ENCODE measurements around the gene ALOX12B. TPM values are rescaled to one million over a fixed set of nuclear protein-coding genes. Genes with fewer than 3 reads are reported as not detected.

The ALOX12B gene
- total RNA-seq, 4 donors from 2014 or later, result 0.83 TPM; not detected in 3

DNA sequence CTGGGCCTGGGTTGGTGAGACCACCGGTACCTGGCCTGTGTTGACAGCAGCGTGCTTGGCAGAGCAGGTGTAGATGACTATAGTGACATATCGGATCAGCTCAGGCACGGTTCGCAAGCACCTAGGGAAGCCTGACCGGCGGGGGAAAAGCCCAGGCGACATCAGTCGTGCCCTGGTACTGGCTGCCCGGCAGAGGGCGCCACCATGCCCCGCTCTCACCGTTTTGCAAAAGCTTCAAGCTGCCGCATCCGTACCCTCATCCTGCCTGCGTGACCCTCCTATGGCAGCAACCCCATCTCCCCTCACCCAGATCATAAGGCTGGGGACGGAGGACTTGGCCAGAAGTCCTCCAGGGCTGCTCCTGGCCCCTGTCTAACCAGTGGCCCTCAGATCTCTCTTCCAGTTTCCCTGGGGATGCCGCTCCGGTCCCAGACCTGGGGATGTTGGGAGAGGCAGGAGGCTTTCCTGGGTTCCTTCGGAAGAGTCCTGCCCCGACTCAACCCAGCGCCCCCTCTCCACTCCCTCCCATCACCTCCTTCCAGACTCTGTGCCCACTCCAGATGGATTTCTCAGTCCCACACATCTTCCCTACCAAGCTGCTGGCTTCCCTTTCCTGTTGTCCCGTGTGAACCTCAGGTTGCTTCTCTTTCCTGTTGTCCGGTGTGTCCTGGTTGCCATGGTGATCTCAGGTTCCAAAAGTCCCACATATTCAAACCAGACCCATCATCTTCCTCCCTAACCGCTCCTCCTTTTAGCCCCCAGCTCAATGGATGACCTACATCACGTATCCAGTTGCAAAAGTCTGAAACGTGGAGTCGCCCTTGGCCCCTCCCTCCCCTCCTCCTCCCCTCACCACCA lies 13.7 kb downstream of the ALOX12B start:
- Histone ChIP-seq H3K27me3 (peaks cover 0 to 27% of the 10 kb centered on the region in 2 donors), H3K36me3 (no peaks in the 10 kb centered on the region), H3K4me3 (peak overlapping the region in 3 of 4 donors; percentile 6 to 35 (median 33)), H3K9me3 (no peaks in the 10 kb centered on the region), H3K27ac (no peak overlapping the region), H3K4me1 (peaks cover 9 to 34% (median 14%) of the 10 kb centered on the region in 4 donors)
- DNase-seq, result peak; percentile 61 to 87 (median 85)
- TF ChIP-seq, protein P1, sequence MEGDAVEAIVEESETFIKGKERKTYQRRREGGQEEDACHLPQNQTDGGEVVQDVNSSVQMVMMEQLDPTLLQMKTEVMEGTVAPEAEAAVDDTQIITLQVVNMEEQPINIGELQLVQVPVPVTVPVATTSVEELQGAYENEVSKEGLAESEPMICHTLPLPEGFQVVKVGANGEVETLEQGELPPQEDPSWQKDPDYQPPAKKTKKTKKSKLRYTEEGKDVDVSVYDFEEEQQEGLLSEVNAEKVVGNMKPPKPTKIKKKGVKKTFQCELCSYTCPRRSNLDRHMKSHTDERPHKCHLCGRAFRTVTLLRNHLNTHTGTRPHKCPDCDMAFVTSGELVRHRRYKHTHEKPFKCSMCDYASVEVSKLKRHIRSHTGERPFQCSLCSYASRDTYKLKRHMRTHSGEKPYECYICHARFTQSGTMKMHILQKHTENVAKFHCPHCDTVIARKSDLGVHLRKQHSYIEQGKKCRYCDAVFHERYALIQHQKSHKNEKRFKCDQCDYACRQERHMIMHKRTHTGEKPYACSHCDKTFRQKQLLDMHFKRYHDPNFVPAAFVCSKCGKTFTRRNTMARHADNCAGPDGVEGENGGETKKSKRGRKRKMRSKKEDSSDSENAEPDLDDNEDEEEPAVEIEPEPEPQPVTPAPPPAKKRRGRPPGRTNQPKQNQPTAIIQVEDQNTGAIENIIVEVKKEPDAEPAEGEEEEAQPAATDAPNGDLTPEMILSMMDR (IDR thresholded peaks at IDR 0.05), result peak; percentile 67 to 92 (median 82)
- no peak for TF ChIP-seq POLR2A (IDR thresholded peaks at IDR 0.05)

DNA sequence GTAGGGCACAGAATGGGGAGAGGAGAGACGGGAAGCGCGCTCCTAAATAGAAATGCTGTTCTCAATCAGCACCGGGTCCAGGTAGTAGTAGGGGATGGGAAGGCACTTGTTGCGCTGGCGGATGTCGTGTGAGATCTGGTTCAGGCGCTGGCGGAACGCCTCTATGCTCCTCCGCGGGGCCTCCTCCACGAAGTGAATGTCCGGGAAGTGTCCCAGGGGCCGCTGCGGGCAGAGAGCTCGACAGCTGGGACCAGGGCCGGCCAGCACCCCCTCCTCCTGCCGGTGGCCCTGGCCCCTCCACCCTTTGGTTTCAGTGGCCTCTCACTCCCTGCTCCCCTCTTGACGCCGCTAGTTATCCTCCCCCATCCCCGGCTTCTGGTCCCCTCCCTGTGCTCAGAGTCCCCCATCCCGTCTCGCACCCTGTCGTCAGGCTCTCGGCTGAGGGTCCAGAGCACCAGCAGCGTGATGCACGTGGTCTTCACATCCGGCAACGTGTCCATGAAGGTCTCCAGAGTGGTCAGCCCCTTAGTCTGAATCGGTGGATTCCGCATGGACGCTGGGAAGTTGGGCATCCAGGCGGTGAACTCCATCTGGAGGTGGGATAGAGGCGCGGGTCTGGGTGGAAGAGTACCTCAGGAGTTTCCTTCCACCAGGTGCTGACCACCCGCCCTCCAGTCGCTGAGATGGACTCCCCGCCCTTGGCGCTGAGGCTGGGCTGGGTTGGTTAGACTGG lies 14.6 kb downstream of the ALOX12B start:
- no peak for TF ChIP-seq POLR2A (IDR thresholded peaks at IDR 0.05)
- TF ChIP-seq, protein P1 (IDR thresholded peaks at IDR 0.05), result no peak
- peaks cover 0 to 27% of the 10 kb centered on the region in 2 donors for H3K27me3 ChIP-seq
- peak in 2 of 3 donors; percentile 50 to 64 for DNase-seq
- H3K27ac ChIP-seq, result no peak overlapping the region
- H3K36me3 ChIP-seq, result no peaks in the 10 kb centered on the region
- peak overlapping the region; percentile 6 to 35 (median 23) for H3K4me3 ChIP-seq
- H3K4me1 ChIP-seq, result peaks cover 9 to 41% (median 14%) of the 10 kb centered on the region in 4 donors
- H3K9me3 ChIP-seq, result no peaks in the 10 kb centered on the region

DNA sequence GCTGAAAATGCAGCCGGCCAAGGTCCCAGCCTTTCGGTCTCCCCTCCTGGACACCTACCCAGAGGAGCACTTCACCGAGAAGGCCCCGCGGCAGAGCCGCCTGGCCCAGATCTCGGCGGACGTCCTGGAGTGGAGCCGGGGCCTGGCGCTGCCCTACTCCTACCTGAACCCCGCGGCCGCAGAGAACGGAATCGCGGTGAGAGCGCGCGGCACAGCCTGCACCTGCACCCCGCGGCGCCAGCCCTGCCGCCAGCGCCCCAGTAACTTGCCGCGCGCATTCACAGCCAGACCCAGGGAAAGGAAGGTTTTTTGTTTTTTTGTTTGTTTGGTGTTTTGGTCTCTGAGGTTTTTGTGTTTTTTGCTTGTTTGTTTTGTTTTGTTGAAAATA lies 15.2 kb downstream of the ALOX12B start:
- TF ChIP-seq, protein P1 (IDR thresholded peaks at IDR 0.05), result no peak
- TF ChIP-seq POLR2A (IDR thresholded peaks at IDR 0.05), result no peak
- H3K4me1 ChIP-seq, result peaks cover 9 to 41% (median 14%) of the 10 kb centered on the region in 4 donors
- H3K4me3 ChIP-seq, result peak overlapping the region in 2 of 4 donors; percentile 33 to 35
- H3K36me3 ChIP-seq, result no peaks in the 10 kb centered on the region
- H3K9me3 ChIP-seq, result no peaks in the 10 kb centered on the region
- DNase-seq, result peak in 1 of 3 donors; percentile 50
- peaks cover 0 to 27% of the 10 kb centered on the region in 2 donors for H3K27me3 ChIP-seq
- H3K27ac ChIP-seq, result no peak overlapping the region

DNA sequence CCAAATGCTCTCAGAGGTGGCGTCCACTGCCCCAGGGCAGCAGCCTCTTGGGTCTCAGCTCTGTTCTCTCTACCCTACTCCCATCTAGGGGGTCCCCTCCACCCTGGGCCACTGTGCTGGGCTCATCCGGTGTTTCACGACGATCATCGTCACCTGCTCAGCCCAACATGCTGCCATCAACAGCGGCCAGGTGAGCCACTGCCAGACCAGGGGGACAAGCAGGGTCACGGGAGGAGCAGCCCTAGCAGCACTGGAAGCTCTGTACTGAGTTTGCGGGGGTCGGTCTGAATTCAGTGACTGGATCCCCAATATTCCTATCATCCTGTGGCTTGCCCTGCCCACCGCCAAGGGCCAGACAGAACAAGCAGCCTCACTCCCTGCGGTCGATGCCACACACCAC lies 16.0 kb downstream of the ALOX12B start:
- H3K27me3 ChIP-seq, result peaks cover 0 to 27% of the 10 kb centered on the region in 2 donors
- no peaks in the 10 kb centered on the region for H3K36me3 ChIP-seq
- H3K9me3 ChIP-seq, result no peaks in the 10 kb centered on the region
- DNase-seq, result no peak
- TF ChIP-seq, protein P1 (IDR thresholded peaks at IDR 0.05), result no peak
- TF ChIP-seq POLR2A (IDR thresholded peaks at IDR 0.05), result no peak
- H3K4me3 ChIP-seq, result no peak overlapping the region
- no peak overlapping the region for H3K27ac ChIP-seq
- H3K4me1 ChIP-seq, result peaks cover 9 to 41% (median 14%) of the 10 kb centered on the region in 4 donors

DNA sequence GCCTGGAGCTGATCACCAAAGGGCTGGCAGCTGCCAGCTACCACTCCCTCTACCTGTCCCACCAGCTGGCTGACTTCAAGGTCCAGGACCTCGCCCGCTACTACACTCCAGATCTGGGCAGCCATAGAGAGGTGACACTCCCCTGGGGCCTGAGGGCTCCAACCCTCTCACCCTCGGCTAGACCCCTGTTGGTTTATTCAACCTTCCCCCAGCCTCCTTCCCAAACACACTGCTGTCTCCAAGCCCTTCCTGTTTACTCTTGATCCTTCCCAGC lies 18.0 kb downstream of the ALOX12B start:
- Histone ChIP-seq H3K27ac (peak overlapping the region in 3 of 4 donors; percentile 60 to 61 (median 60)), H3K27me3 (peaks cover 0 to 21% of the 10 kb centered on the region in 2 donors), H3K4me3 (no peak overlapping the region), H3K4me1 (peaks cover 9 to 41% (median 14%) of the 10 kb centered on the region in 4 donors), H3K9me3 (no peaks in the 10 kb centered on the region), H3K36me3 (no peaks in the 10 kb centered on the region)
- TF ChIP-seq, protein P1 (IDR thresholded peaks at IDR 0.05), result no peak
- no peak for TF ChIP-seq POLR2A (IDR thresholded peaks at IDR 0.05)
- peak in 2 of 3 donors; percentile 70 to 72 for DNase-seq
